GM23338 (cell line): Measurements from ENCODE around the gene TPPP3. TPM values are rescaled to one million over a fixed set of nuclear protein-coding genes. Genes with fewer than 3 reads are reported as not detected.

Experiments used
- ATAC-seq: fragments of 200-7000 bp; cut with Tn5 transposase; 3 replicates; pipeline ENCODE4 v1.9.1; 2020
- DNase-seq: peaks from one replicate; pipeline ENCODE4 v3.0.0-alpha.2; 2015; ENCODE audit warnings: low spot score
- H2AFZ ChIP-seq: fragments of 200-600 bp; sonication (generic); 2 replicates; pipeline ENCODE4 v1.8.0; 2016; ENCODE audit warnings: antibody characterized with exemption, mild to moderate bottlenecking, moderate library complexity
- H3F3A ChIP-seq: fragments of 200-600 bp; sonication (generic); replicated peaks from 2 replicates; pipeline ENCODE4 v1.8.0; 2017; ENCODE audit warnings: antibody characterized with exemption, mixed run types, low read depth
- H3K27ac ChIP-seq: fragments of 200-600 bp; sonication (generic); 2 replicates; pipeline ENCODE4 v1.6.1; 2016; ENCODE audit warnings: low read depth
- H3K27me3 ChIP-seq: fragments of 200-600 bp; sonication (generic); 2 replicates; pipeline ENCODE4 v1.8.0; 2016; ENCODE audit warnings: mild to moderate bottlenecking, mixed run types, moderate library complexity; ENCODE audit not compliant: insufficient read depth
- H3K36me3 ChIP-seq: fragments of 200-600 bp; sonication (generic); 2 replicates; pipeline ENCODE4 v1.8.0; 2016; ENCODE audit warnings: mild to moderate bottlenecking; ENCODE audit not compliant: insufficient read depth
- H3K4me1 ChIP-seq: fragments of 200-600 bp; sonication (generic); 2 replicates; pipeline ENCODE4 v1.8.0; 2016; ENCODE audit warnings: mild to moderate bottlenecking, moderate library complexity; ENCODE audit not compliant: insufficient read depth
- H3K4me2 ChIP-seq: fragments of 200-600 bp; sonication (generic); 2 replicates; pipeline ENCODE4 v1.7.1; 2017; ENCODE audit warnings: mixed run types
- H3K4me3 ChIP-seq: fragments of 200-600 bp; sonication (generic); 2 replicates; pipeline ENCODE4 v1.6.1; 2016; ENCODE audit warnings: mixed run types
- H3K79me2 ChIP-seq: fragments of 200-600 bp; sonication (generic); replicated peaks from 2 replicates; pipeline ENCODE4 v1.8.0; 2017; ENCODE audit warnings: mild to moderate bottlenecking; ENCODE audit not compliant: insufficient read depth
- H3K9me2 ChIP-seq: fragments of 200-600 bp; sonication (generic); 2 replicates; pipeline ENCODE4 v1.8.0; 2017; ENCODE audit not compliant: insufficient read depth
- H4K20me1 ChIP-seq: fragments of 200-600 bp; sonication (generic); replicated peaks from 2 replicates; pipeline ENCODE4 v1.8.0; 2017; ENCODE audit warnings: mild to moderate bottlenecking; ENCODE audit not compliant: insufficient read depth
- H3K27ac Mint-ChIP-seq: 2 replicates; pipeline ENCODE4 v1.8.0; 2020; ENCODE audit warnings: inconsistent platforms, mild to moderate bottlenecking, moderate library complexity, mixed read lengths
- H3K27me3 Mint-ChIP-seq: 3 replicates; pipeline ENCODE4 v1.8.0; 2022; ENCODE audit warnings: low read depth, mild to moderate bottlenecking, moderate library complexity, mixed read lengths, inconsistent platforms; ENCODE audit not compliant: insufficient read depth, poor library complexity
- H3K36me3 Mint-ChIP-seq: 3 replicates; pipeline ENCODE4 v1.8.0; 2021; ENCODE audit warnings: low read depth, mild to moderate bottlenecking, inconsistent platforms, moderate library complexity, mixed read lengths
- H3K4me1 Mint-ChIP-seq: 3 replicates; pipeline ENCODE4 v1.8.0; 2020; ENCODE audit warnings: mild to moderate bottlenecking, inconsistent platforms, mixed read lengths
- H3K4me3 Mint-ChIP-seq: 3 replicates; pipeline ENCODE4 v1.8.0; 2021; ENCODE audit warnings: moderate library complexity, mild to moderate bottlenecking, inconsistent platforms, mixed read lengths
- H3K9me3 Mint-ChIP-seq: 3 replicates; pipeline ENCODE4 v1.8.0; 2020; ENCODE audit warnings: moderate library complexity, mild to moderate bottlenecking, inconsistent platforms, mixed read lengths
- EZH2 ChIP-seq: fragments of 200-600 bp; sonication (generic); IDR thresholded peaks from one replicate; pipeline ENCODE4 v1.8.0; 2017; ENCODE audit warnings: antibody characterized with exemption, mild to moderate bottlenecking, low read depth; ENCODE audit not compliant: unreplicated experiment
- EZH2phosphoT487 ChIP-seq: fragments of 200-600 bp; sonication (generic); IDR thresholded peaks from one replicate; pipeline ENCODE4 v1.8.1; 2018; ENCODE audit warnings: antibody characterized with exemption; ENCODE audit not compliant: unreplicated experiment
- JUNB ChIP-seq: IDR thresholded peaks from one replicate; pipeline ENCODE4 v1.6.1; 2016; ENCODE audit warnings: antibody characterized with exemption; ENCODE audit not compliant: unreplicated experiment
- NANOG ChIP-seq: IDR thresholded peaks from 2 replicates; pipeline ENCODE4 v1.6.1; 2016; ENCODE audit warnings: antibody characterized with exemption, borderline replicate concordance
- POLR2AphosphoS5 ChIP-seq: IDR thresholded peaks from 2 replicates; pipeline ENCODE4 v1.6.1; 2016; ENCODE audit warnings: antibody characterized with exemption, low read depth
- STAT1 ChIP-seq: IDR thresholded peaks from one replicate; pipeline ENCODE4 v1.6.1; 2016; ENCODE audit warnings: antibody characterized with exemption; ENCODE audit not compliant: unreplicated experiment
- ZNF114 ChIP-seq: fragments of 250-450 bp; sonication (Bioruptor Pico); IDR thresholded peaks from 2 replicates; pipeline ENCODE4 v1.5.0; 2020; ENCODE audit warnings: mild to moderate bottlenecking, moderate library complexity
- ZNF331 ChIP-seq: fragments of 250-450 bp; sonication (Bioruptor Pico); IDR thresholded peaks from 2 replicates; pipeline ENCODE4 v1.5.0; 2020; ENCODE audit warnings: low read depth, mild to moderate bottlenecking, moderate library complexity
- polyA plus RNA-seq: library from polyadenylated mRNA; unstranded; fragments of >200 nt; fragmentation: Nextera tagmentation; extraction: Ambion mirVana; gene quantifications from 2 replicates; pipeline ENCODE4 v1.2.1, GENCODE V29; 2016
- total RNA-seq: library from RNA; depleted of rRNA; stranded (reverse); fragments of >200 nt; shearing (Covaris generic); gene quantifications from 2 replicates; pipeline ENCODE4 v1.2.3, GENCODE V29; 2014
- TF ChIP-seq, protein P1 (sequence below): IDR thresholded peaks from one replicate; pipeline ENCODE4 v1.6.1; 2018; ENCODE audit warnings: antibody characterized with exemption; ENCODE audit not compliant: unreplicated experiment
- TF ChIP-seq, protein P2 (sequence below), 2 experiments: fragments of 200-600 bp in 1 of 2; sonication (generic) in 1 of 2; conservative IDR thresholded peaks; 2 replicates each; pipeline versions ENCODE4 v1.5.1 to v1.6.1; 2016 to 2017; ENCODE audit warnings: antibody characterized with exemption in 2 of 2, low read depth in 2 of 2, mild to moderate bottlenecking in 2 of 2, moderate library complexity in 1 of 2

The TPPP3 gene
- total and polyA plus RNA-seq, 2 experiments from 2014 or later, result 0.26 to 0.28 TPM

DNA sequence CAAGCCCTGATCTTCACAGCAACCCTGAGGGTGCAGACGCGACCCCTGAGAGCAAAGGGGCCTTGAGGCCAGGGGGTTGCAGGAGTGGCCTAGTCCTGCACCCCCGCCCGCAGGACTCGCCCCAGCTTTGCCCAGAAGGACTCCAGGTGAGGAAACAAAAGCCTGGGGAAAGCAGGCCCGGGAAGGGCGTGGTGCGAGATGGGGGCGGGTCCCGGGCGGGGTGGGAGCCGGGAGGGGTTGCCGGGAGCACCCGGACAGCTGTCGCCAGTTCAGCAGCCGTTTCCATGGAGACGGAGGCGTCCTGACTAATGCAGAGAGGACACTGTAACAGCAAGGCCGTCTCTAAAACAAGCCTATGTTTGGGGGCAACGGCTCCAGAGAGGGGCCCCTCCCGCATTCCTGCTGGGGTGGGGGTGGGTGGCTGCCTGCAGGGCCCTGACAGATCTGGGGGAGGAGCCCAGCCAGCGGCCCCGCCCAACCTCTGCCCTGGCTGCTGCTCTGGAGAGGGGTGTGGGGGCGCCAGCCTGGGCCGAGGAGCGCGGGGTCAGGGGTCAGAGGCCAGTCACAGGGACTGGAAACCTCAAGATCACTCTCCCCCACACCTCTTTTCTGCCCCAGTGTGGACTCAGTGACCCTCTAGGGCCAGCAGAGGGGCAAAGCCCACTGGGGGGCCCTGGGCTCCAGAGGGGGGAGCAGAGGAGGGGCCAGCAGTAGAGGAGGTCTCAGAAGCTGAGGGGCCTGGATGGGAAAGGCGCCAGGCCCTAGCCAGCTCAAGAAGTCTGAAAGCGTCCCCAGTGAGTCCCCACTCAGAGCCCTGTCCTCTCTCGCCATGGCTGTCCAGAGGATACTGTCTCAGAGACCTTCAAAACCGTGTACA lies 3.1 kb upstream of the TPPP3 start (continued):
- TF ChIP-seq, protein P1, sequence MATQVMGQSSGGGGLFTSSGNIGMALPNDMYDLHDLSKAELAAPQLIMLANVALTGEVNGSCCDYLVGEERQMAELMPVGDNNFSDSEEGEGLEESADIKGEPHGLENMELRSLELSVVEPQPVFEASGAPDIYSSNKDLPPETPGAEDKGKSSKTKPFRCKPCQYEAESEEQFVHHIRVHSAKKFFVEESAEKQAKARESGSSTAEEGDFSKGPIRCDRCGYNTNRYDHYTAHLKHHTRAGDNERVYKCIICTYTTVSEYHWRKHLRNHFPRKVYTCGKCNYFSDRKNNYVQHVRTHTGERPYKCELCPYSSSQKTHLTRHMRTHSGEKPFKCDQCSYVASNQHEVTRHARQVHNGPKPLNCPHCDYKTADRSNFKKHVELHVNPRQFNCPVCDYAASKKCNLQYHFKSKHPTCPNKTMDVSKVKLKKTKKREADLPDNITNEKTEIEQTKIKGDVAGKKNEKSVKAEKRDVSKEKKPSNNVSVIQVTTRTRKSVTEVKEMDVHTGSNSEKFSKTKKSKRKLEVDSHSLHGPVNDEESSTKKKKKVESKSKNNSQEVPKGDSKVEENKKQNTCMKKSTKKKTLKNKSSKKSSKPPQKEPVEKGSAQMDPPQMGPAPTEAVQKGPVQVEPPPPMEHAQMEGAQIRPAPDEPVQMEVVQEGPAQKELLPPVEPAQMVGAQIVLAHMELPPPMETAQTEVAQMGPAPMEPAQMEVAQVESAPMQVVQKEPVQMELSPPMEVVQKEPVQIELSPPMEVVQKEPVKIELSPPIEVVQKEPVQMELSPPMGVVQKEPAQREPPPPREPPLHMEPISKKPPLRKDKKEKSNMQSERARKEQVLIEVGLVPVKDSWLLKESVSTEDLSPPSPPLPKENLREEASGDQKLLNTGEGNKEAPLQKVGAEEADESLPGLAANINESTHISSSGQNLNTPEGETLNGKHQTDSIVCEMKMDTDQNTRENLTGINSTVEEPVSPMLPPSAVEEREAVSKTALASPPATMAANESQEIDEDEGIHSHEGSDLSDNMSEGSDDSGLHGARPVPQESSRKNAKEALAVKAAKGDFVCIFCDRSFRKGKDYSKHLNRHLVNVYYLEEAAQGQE, result no peak
- TF ChIP-seq ZNF331, result no peak
- TF ChIP-seq EZH2, result no peak
- TF ChIP-seq, protein P2, sequence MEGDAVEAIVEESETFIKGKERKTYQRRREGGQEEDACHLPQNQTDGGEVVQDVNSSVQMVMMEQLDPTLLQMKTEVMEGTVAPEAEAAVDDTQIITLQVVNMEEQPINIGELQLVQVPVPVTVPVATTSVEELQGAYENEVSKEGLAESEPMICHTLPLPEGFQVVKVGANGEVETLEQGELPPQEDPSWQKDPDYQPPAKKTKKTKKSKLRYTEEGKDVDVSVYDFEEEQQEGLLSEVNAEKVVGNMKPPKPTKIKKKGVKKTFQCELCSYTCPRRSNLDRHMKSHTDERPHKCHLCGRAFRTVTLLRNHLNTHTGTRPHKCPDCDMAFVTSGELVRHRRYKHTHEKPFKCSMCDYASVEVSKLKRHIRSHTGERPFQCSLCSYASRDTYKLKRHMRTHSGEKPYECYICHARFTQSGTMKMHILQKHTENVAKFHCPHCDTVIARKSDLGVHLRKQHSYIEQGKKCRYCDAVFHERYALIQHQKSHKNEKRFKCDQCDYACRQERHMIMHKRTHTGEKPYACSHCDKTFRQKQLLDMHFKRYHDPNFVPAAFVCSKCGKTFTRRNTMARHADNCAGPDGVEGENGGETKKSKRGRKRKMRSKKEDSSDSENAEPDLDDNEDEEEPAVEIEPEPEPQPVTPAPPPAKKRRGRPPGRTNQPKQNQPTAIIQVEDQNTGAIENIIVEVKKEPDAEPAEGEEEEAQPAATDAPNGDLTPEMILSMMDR (conservative IDR thresholded peaks at IDR 0.05; ENCODE audit: low read depth in 2 of 2), result no peak
- TF ChIP-seq POLR2AphosphoS5, result no peak
- no peak for TF ChIP-seq JUNB
- TF ChIP-seq STAT1, result no peak
- no peak for TF ChIP-seq EZH2phosphoT487
- TF ChIP-seq ZNF114 (CRISPR knock-in tag), result no peak
- no peak for TF ChIP-seq NANOG

DNA sequence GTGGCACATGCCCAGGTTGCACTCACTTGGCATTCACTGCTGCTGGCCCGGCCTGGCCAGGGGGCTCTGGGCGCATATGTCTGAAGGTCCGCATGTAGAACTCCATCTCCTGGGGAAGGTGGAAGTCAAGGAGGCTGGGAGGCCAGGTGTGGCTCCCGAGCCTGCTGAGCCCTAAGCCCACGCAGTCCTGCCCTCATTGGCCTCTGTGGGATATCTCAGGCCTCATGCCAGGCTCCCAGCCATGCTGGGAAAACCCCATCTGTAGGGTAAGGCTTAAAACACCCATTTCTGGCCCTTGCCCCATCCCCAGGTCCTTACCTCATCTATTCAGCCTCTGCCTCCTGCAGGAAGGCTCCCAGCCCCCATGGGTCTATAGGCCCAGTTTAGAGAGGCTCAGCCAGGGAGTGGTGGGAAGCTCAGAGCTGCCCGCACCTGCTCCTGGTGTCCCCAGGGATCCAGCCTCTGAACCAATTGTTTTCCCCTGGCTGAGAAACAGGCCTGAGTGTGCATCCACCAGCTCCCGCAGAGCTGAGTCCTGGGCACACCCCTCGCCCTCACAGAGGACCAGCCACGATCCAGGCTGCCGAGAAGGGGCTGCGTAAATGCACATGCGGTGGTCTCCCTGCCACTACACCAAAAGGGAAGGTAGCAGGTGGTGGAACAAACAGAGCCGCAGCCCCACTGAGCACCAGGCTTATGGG lies 2.3 kb upstream of the TPPP3 start:
- Histone ChIP-seq H3K9me2 (no peaks in the 10 kb centered on the region), H3K27ac (no peak overlapping the region), H3K79me2 (no peaks in the 10 kb centered on the region), H3K4me2 (peak overlapping the region; percentile 83), H3K36me3 (no peaks in the 10 kb centered on the region), H3K27me3 (peaks cover 45% of the 10 kb centered on the region), H4K20me1 (no peaks in the 10 kb centered on the region), H2AFZ (peak overlapping the region; percentile 69; the same call in 1 of the 2 replicates), H3F3A (0 out of 2 replicates have a peak, but pooled peaks cover 10% of the 10 kb centered on the region), H3K4me1 (peaks cover 34% of the 10 kb centered on the region), H3K4me3 (peak overlapping the region; percentile 53)
- peaks cover 21% of the 10 kb centered on the region for H3K4me1 Mint-ChIP-seq
- no peak overlapping the region for H3K27ac Mint-ChIP-seq
- H3K4me3 Mint-ChIP-seq, result peak overlapping the region; percentile 14; the same call in 1 of the 3 replicates
- H3K36me3 Mint-ChIP-seq, result no peaks in the 10 kb centered on the region
- H3K9me3 Mint-ChIP-seq, result no peaks in the 10 kb centered on the region
- H3K27me3 Mint-ChIP-seq, result peaks cover 57% of the 10 kb centered on the region
- DNase-seq, result no peak
- ATAC-seq, result peak; percentile 1
- TF ChIP-seq POLR2AphosphoS5, result no peak
- TF ChIP-seq, protein P2 (conservative IDR thresholded peaks at IDR 0.05; ENCODE audit: low read depth in 2 of 2), result no peak
- TF ChIP-seq, protein P1, result no peak
